T47D (cell line): ENCODE results near the gene TM9SF2.

Experiments
- DNase-seq, 2 experiments: peaks; one replicate each; pipeline versions ENCODE4 v3.0.0 to v3.0.0-alpha.2; 2011 to 2012; ENCODE audit warnings: low read depth in 1 of 2, low spot score in 1 of 2
- JUND ChIP-seq: IDR thresholded peaks from 2 replicates; pipeline ENCODE4 v1.6.1; 2012; ENCODE audit warnings: low read depth
- in situ Hi-C: cut with HindIII; loops from 2 replicates; pipeline ENCODE4 v1.10.0; 2016; ENCODE audit warnings: low sequenced_read_pairs, low pct_unique_long_range_greater_than_20kb

Gene TM9SF2

DNA sequence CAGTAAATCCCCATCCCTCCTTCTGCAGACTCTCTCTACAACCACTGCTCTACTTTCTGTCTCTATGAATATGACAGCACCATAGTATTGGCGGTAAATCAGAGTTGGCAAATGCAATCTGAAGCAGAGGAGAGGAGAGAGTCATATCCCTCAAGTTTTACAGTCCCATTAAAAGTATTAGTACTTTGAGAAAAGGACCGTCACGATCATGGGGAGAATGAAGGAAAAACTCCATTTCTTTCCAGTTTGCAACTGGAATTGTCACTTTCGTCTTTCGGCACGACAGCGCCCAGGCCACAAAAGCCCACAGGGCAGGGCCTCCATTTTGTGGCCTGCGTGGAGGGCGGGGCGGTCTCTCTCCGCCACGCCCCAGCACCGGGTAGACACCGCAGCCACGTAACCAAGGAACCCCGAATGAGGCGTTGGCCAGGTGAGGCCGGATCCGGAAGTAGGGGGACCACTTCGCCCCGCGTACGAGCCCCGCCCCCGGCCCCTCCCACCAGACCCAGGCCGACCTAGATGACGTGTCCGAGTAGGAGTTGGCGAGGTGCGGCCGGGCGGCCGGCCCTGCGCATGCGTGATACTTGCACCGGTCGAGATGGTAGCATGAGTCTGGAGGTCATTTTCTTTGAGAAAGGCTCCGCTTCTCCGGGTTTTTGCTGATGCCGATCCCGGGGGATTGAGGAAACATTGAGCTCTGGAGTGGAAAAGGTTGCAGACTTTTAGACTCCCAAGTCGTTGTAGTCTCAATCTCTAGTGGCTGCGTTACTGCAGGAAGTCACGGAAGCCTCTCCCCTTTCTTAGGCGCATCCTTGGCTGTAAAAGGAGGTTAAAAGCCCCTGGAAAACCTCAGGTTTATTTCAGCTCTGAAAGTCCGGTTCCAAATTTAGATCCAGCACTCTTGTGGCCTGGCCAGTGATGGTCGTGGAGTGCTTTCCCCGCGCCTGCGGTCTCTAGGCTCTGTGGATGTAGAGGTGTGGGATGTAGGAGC, 2.8 kb upstream of the TM9SF2 start:
- in situ Hi-C loops, result no loop called here
- TF ChIP-seq JUND, result peak; percentile 28; the same call in 1 of the 2 replicates
- peak; percentile 67 to 98 for DNase-seq

DNA sequence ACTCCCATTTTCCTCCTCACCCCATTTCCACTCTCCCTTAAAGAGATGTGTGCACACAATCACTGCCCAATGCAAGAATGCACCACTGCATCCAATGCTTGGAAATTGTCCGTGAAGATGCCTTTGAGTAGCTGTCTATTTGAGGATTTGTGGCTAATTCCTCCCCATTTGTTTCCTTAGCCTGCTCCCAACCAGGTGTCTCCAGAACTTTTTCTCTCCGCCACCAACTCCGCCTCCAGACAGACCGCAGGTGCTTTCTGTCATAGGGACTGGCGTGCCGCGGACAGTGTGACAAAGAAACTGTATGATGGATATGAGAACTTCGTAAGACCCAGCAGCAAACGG, 461 bp upstream of the TM9SF2 start:
- DNase-seq, result no peak
- TF ChIP-seq JUND, result no peak
- in situ Hi-C loops, result no loop called here

DNA sequence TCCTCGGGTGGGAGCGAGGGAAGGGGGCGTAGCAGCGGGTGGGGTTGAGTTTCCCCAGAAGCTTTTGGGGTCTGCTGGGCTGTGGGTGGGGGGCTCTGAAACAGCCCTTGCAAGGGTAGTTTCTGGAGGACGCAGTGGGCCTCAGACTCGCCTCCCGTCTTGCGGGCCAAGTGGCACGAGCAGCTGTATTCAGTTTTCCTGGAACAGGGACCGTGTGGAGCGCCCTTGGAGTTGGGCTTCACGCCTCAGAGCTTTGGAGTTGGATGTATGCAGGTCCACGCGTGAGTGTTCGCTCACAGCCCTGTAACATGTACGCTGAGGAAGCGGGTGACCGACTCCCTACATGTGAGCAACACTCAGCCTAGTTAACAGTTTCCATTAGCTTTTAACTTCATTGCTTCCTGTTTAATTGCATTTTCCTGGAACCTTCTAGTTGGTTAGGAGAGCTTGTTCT, 603 bp downstream of the TM9SF2 start:
- in situ Hi-C loops, result no loop called here
- TF ChIP-seq JUND, result no peak
- DNase-seq, result no peak

DNA sequence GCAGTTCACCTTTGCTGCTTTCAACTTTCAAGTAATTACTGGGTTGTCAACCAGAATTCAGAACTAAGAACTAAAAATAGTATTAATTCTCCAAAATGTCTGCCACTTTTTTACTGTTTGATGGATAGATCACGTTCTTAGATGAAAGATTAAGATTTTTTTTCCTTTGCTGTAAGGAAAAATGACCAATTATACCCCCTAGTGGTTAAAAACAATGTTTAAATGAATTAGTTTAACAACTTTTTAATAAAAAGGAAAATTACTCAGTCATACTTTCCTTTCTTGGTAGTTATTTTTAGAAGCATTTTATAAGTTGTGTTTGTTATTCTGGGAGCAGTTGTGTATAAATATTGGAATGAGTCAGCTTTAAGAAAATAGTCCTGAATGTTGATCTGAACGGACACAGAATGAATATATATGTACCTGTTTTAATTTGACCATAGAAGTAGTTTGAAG, 4.6 kb downstream of the TM9SF2 start:
- in situ Hi-C loops, result no loop called here

DNA sequence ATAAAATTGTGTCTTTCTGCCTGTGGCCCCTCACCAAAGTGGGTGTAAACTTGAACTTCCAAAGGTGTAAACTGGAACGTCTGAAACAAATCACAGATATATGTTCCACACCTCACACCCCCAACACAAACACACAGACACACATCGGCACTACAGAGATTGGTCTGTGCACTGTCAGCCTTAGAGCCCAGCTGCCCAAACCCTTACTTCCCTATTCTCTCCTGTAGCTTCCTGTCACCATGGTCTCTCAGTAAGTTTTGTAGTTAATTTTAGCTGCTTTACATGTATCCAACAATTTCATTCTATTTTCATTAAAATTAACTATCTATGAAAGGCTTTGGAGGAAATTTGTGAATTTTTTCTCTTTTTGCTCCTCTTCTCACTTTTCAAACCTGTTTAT, 5.4 kb downstream of the TM9SF2 start:
- TF ChIP-seq JUND, result no peak
- no peak for DNase-seq
- in situ Hi-C loops, result no loop called here

More for the DNA sequence above, 4.6 kb downstream of the TM9SF2 start:
- no peak for DNase-seq
- TF ChIP-seq JUND, result no peak

DNA sequence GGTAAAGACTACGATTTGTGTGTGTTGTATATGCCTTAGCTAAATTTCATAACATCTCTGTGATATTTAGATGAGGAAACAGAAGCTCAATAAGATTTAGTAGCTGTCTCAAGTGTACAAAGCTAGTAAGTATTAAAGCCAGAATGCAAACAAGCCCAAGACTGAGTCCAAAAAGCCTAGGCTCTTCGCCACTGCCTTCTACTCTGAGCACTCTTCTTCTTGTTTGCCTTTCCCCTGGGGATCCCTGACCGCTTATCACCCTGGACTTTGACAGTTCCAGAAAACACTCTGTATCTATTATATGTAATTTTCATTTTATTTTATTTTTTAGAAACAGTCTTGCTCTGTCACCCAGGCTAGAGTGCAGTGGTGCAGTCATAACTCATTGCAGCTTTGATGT, 5.8 kb downstream of the TM9SF2 start:
- in situ Hi-C loops, result no loop called here
- TF ChIP-seq JUND, result no peak
- DNase-seq, result no peak

DNA sequence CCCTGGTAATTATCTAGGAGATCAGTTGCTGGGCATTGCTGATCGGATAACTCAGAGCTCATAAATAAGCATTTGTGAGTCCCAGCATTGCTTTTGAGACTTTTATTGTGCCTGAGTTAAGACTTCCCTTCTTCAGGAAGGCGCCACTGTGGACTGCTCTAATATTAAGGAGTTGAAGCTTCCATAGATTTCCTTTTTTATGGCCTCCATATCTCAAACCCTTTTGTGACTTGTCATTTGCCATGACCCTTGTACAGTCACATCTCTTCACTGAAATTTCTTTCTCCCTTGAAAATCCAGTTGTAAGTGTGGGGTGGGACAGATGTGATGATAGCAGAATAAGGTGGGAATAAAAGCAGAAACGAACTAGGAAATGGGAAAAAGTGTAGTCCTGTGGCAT, 6.3 kb downstream of the TM9SF2 start:
- in situ Hi-C loops, result no loop called here
- TF ChIP-seq JUND, result no peak
- no peak for DNase-seq

DNA sequence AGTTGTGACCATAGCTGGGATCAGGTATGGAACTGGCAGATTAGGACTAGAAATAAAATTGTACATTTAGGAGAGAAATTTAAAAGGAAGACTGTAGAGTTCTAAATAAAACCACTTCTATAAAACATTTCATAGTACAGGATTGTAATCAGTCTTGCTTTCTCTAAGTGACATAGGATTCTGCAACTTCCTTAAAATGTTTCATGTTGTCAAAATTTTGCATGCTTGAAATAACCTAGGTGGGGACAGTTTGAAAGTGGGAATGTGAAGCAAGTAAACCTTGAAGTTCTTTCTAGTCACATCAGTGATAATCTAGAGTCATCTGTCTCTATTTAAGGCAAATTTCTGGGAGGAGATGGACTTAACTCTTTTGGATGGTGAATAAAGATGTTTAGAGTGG, 6.7 kb downstream of the TM9SF2 start:
- in situ Hi-C loops, result no loop called here
- DNase-seq, result no peak
- no peak for TF ChIP-seq JUND

DNA sequence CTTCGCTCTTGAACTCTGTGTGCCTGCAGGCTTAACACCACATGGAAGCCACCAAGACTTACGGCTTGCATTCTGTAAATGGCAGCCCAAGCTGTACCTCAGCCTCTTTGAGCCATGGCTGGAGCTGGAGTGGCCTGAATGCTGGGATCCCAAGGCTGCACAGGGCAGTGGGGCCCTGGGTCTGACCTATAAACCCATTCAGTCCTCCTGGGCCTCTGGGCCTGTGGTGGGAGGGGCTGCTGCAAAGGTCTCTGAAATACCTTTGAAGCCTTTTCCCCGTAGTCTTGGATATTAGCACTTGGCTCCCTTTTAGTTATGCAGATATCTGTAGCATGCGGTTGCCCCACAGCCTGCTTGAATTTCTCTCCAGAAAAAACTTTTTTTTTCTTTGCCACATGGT, 8.2 kb downstream of the TM9SF2 start:
- no peak for DNase-seq
- no peak for TF ChIP-seq JUND
- in situ Hi-C loops, result no loop called here

DNA sequence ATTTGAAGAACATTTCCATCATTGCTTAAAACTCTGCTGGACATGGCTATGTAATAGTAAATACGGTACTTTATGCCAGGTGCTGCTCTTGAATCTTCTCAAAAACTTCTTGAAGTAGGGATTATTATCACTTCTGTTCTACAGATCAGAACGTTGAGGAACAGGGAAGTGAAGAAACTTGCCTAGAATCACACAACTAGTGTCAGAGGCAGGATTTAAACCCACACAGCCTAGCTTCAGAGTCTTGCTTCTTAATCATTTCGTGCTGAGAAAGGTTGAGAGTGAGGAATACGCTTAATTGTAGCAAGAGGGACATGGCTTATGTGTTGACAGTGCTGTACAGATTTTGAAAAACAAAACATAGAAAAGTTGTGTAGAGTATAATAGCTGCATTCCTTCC, 13.5 kb downstream of the TM9SF2 start:
- TF ChIP-seq JUND, result no peak
- no peak for DNase-seq
- in situ Hi-C loops, result no loop called here

DNA sequence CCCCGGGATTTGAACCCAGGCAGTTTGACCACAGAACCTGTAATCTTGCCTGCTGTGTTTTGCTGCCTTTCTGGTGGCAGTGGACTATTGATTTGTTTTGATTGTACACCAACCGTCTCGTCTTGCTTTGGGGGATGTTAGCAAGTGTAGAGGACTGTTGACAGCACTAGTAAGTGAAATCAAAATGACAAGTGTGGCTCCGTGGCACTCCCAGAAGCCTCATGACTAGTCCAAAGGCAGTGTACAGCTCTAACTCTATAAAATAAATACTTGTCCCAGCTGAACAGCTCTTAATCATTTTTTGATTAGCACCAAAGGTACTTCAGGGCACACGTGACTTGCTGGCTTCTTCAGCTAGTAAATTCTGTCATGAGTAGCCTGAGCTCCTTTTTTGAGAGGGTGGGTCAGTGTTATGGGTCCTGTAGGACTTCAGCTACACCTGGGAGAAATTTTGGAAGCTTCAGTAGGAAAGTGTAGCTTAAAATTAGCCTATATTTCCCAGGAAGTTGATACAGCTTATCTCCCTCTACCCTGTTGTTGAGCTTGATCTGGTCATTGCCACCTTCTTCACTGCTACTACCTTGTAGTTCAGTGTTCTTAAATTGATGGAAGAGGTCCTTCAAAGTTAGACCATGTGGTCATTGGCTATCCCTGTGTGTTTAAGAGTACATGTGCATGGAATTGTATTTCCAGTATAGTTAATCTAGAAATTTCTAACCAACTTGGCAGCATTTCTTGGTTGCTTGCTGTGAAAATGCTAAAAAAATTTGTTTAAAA, 15.1 kb downstream of the TM9SF2 start:
- TF ChIP-seq JUND, result no peak
- in situ Hi-C loops, result no loop called here
- no peak for DNase-seq

DNA sequence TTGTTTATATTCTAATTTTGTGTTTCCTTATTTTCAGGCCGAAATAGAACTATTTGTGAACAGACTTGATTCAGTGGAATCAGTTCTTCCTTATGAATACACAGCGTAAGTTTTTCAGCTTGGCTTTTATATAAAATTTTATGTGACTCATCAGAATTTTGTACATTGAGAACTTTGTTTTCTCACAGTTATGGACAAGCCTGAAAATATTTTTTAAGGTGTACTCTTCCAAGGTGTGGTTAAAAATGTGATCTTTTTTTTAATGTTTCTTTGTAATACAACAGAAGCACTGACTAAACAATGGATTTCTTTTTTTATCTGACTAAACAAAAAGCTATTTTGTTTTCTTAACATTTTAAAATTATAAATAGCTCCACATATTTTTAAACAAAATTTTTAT, 16.3 kb downstream of the TM9SF2 start:
- no peak for DNase-seq
- TF ChIP-seq JUND, result no peak
- in situ Hi-C loops, result no loop called here

DNA sequence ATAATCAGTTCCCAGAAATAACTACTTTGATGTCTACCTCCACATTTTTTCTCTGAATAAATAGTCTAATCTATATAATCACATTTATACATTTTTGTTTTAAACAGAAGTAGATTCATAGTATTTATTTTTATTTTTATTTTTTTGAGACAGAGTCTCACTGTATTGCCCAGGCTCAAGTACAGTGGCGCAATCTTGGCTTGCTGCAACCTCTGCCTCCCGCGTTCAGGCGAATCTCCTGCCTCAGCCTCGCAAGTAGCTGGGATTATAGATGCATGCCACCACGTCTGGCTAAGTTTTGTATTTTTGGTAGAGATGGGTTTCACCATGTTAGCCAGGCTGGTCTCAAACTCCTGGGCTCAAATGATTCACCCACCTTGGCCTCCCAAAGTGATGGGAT, 16.7 kb downstream of the TM9SF2 start:
- no peak for TF ChIP-seq JUND
- in situ Hi-C loops, result no loop called here

More for the DNA sequence above, 16.7 kb downstream of the TM9SF2 start:
- DNase-seq, result no peak
